Fibroblast of villous mesenchyme (primary cell): ENCODE data around the gene CLDND2. TPM values are rescaled to one million over a fixed set of nuclear protein-coding genes. Genes with fewer than 3 reads are reported as not detected.

Experiments used
- DNase-seq: peaks from one replicate; pipeline ENCODE4 v3.0.0-alpha.2; 2010; ENCODE audit warnings: low read depth
- H3K4me3 ChIP-seq: 2 replicates; pipeline ENCODE4 v1.5.1; 2011; ENCODE audit warnings: low read depth, mild to moderate bottlenecking, low read length
- total RNA-seq: library from RNA; depleted of rRNA; stranded (reverse); fragments of >200 nt; gene quantifications from 2 replicates; pipeline ENCODE4 v1.2.3, GENCODE V29; 2012
- TF ChIP-seq, protein P1 (sequence below): IDR thresholded peaks from 2 replicates; pipeline ENCODE4 v1.5.1; 2012; ENCODE audit warnings: low read depth, mild to moderate bottlenecking, low read length; ENCODE audit not compliant: insufficient read depth

The CLDND2 gene
- total RNA-seq, 1 donor: not detected

DNA sequence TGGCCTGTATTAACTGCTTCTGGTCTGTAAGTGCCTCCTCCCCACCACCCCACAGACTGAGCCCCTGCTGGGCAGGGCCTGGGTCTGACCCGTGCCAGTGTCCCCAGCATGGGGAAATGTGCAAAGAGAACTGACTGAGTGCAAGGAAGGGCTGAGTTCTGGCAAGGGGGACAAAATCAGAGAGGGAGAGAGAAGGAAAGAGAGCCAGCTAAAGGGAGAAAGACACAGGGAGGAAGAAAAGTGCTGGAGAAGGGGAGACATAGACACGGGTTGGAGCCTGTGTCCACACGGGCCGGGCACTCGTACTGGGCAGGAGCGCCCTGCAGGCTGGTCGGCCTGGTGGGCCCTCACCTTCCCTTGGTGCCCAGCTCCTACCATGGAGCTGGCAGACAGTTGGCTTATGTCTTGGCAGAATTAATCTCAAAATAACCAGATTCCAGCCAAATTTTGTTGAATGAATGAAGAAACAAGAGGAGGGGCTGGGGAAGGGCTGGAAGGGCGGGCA is 2.4 kb upstream of the CLDND2 start:
- DNase-seq: no peak
- TF ChIP-seq, protein P1, sequence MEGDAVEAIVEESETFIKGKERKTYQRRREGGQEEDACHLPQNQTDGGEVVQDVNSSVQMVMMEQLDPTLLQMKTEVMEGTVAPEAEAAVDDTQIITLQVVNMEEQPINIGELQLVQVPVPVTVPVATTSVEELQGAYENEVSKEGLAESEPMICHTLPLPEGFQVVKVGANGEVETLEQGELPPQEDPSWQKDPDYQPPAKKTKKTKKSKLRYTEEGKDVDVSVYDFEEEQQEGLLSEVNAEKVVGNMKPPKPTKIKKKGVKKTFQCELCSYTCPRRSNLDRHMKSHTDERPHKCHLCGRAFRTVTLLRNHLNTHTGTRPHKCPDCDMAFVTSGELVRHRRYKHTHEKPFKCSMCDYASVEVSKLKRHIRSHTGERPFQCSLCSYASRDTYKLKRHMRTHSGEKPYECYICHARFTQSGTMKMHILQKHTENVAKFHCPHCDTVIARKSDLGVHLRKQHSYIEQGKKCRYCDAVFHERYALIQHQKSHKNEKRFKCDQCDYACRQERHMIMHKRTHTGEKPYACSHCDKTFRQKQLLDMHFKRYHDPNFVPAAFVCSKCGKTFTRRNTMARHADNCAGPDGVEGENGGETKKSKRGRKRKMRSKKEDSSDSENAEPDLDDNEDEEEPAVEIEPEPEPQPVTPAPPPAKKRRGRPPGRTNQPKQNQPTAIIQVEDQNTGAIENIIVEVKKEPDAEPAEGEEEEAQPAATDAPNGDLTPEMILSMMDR: no peak
- no peak overlapping the region for H3K4me3 ChIP-seq

DNA sequence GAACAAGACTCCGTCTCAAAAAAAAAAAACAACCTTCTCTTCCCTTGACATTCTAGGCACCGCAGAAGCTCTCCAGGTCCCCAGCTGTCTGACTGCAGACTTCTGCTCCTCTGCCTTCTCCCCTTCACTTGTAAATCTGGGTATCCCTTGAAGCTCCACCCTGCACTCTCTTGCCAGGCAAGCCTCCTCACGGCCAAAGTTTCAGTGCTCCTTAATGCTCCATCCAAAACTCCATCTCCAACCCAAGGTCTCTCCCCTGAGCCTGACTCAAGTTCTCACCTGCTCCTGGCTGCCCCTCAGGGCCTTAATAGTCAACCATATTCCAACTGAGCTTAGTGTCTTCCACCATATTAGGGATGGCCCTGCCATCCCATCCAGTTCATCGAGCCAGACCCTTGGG is 1.4 kb upstream of the CLDND2 start:
- no peak for DNase-seq
- TF ChIP-seq, protein P1: no peak

DNA sequence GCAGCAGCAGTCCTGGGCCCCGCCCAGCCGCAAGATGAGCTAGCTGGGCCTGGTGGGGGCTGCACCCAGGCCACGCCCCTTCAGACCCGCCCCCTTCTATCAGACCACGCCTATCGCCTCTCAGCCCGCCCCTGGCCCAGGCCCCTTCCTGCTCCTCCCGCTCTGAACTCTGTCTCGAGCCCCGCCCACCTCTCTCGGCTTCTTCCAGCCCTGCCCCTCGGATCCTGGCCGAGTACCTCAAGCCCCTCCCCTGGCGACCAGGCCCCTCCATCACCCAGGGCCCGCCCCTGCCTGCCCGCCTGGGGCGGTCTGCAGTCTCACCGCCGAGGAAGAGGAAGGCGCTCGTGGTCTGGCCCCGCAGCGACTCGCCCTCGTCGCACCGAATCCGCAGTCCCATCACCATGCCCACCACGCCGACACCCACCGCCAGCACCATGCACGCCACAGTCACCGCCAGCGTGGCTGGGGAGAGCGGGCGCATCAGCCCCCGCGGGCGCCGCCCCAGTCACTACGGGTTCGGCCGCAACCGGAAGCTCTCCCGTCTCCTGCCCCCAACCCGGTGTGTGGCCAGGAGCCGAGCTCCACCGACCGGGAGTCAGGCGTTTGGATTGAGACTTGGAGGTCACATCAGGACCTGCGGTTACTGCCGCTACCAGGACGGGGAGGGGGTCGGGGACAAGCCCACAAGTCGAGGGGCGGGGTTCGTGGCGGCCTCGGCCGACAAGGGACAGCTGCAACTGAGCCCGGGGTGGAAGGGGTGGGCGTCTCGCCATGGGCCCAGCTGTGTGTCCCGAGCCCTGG is 1.0 kb downstream of the CLDND2 start:
- H3K4me3 ChIP-seq: peak overlapping the region; percentile 81
- peak; percentile 99 for DNase-seq
- TF ChIP-seq, protein P1: no peak

More for the DNA sequence above, 1.4 kb upstream of the CLDND2 start:
- no peak overlapping the region for H3K4me3 ChIP-seq

DNA sequence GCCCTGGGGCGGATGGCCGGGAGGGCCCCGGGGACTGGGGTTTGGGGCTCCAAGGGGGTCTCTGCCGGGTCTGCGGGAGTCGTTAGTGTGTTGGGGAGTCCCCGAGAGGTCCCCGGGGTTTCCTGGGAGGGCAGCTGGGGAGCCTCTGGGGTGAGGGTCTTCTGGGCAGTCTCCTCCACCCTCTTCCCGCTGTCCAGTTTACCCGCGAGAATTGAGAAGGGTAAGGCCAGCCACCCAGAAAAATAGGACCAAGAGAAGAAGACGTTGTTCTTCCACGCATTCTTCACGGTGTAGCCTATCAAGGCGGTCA is 1.6 kb downstream of the CLDND2 start:
- H3K4me3 ChIP-seq: peak overlapping the region; percentile 81
- TF ChIP-seq, protein P1: no peak
- no peak for DNase-seq

DNA sequence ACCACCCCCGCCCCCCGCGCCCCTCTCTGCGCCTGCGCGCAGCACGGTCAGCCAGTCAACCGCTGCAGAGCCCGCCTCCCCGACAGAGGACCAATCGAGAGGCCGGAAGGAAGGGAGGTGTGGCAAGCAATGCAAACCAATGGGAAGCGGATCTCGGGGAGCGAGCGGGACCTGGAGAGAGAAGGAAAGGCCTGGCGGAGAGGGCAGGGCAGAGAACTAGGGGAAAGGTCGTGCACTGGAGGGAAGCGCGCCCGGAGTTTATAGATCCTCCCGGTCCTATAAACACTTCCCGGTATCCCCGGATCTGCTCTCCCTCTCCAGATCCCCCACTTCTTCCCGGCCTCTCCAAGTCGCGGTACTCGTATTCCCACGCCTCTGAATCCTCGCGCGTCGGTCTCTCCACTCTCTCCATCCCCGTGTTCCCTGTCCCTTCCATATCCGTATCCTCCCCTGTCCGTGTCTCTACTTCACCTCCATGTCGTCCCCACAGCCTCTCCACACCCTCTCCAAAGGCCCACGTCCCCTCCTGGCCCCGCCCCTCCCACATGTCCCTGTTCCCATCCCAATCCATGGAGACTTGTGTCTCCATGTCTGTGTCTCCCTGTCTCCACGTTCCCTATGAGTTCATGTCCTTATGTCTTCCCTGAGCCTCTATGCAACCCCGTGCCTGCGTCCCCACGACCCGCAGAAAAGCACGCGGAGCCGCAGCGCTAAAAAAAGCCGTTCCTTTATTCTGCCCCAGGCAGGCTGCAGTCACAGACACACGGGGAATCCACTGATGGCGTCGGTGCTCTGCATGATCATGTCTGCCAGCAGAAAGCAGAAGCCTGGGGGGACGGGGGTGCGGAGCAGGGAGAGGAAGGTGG is 2.2 kb downstream of the CLDND2 start:
- DNase-seq: peak; percentile 99
- TF ChIP-seq, protein P1: no peak
- H3K4me3 ChIP-seq: peak overlapping the region; percentile 93

DNA sequence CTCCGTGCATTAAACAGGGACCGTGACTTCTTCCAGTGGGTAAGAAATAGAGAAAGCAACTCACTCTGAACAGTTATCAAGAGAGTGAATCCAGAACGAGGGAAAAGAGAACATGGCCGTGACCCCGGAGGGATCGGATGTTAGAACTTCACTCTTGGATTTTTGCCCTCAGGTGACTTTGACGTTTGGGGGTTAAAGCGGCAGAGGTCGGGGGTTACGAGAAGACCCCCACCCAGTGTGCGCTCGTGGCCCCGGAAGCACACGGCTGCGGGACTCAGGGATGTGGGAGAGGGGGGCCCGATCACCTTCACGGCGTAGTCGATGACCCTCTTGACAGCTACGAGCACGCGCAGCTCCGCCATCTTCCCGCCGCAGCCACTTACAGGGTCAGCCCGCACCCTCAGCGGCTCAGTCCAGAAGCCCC is 2.8 kb downstream of the CLDND2 start, which contains the start of gene ETFB:
TSS of gene ETFB (minus strand) at position 424 of the 424 bp plus-strand sequence. CDS start at position 362, 62 bp downstream.
- no peak for DNase-seq
- H3K4me3 ChIP-seq: peak within 1 kb of the TSS; percentile 93
- TF ChIP-seq, protein P1: no peak
